ENCODE measurements around the gene TMPRSS4.

TMPRSS4 gene

GRCh38 chr11:118109231-118109630, 32.4 kb downstream of the TMPRSS4 start:
- DNase-seq, result no peak

- no peak for DNase-seq
Measured at GRCh38 chr11:118111019-118111743, 34.3 kb downstream of the TMPRSS4 start.

GRCh38 chr11:118111744-118112035, 34.8 kb downstream of the TMPRSS4 start:
- DNase-seq, result no peak

- no peak for DNase-seq
Measured at GRCh38 chr11:118112711-118113430, 36.0 kb downstream of the TMPRSS4 start.

GRCh38 chr11:118114266-118114665, 37.4 kb downstream of the TMPRSS4 start:
- DNase-seq, result no peak

GRCh38 chr11:118115048-118115447, 38.2 kb downstream of the TMPRSS4 start:
- no peak for DNase-seq

GRCh38 chr11:118117790-118118601, 41.1 kb downstream of the TMPRSS4 start:
- no peak for DNase-seq

- DNase-seq, result no peak
Measured at GRCh38 chr11:118120793-118121192, 43.9 kb downstream of the TMPRSS4 start.

- DNase-seq, result no peak
Measured at GRCh38 chr11:118124929-118125535, 48.2 kb downstream of the TMPRSS4 start.

- DNase-seq, result no peak
Measured at GRCh38 chr11:118126082-118126838, 49.4 kb downstream of the TMPRSS4 start.

GRCh38 chr11:118128310-118128709, 51.4 kb downstream of the TMPRSS4 start:
- no peak for DNase-seq

GRCh38 chr11:118128721-118129470, 52.0 kb downstream of the TMPRSS4 start:
- no peak for DNase-seq

- no peak for DNase-seq
Measured at GRCh38 chr11:118129471-118130172, 52.7 kb downstream of the TMPRSS4 start.

GRCh38 chr11:118132385-118133151, 55.7 kb downstream of the TMPRSS4 start:
- DNase-seq, result no peak

GRCh38 chr11:118133816-118134215, 56.9 kb downstream of the TMPRSS4 start:
- no peak for DNase-seq

- no peak for DNase-seq
Measured at GRCh38 chr11:118135051-118135795, 58.3 kb downstream of the TMPRSS4 start.

GRCh38 chr11:118135796-118136165, 58.9 kb downstream of the TMPRSS4 start:
- DNase-seq, result no peak

GRCh38 chr11:118136341-118136740, 59.5 kb downstream of the TMPRSS4 start:
- no peak for DNase-seq

- DNase-seq, result no peak
Measured at GRCh38 chr11:118136801-118137200, 59.9 kb downstream of the TMPRSS4 start.
